HepG2 (cell line): ENCODE data around the gene ABI2. TPM values are rescaled to one million over a fixed set of nuclear protein-coding genes. Genes with fewer than 3 reads are reported as not detected.

Experiments used
- REL ChIP-seq: sonication (generic); formaldehyde crosslinking; conservative IDR thresholded peaks from 2 replicates; pipeline ENCODE4 v1.8.0; 2022; ENCODE audit warnings: mild to moderate bottlenecking, missing genetic modification reagents, moderate library complexity
- SIX1 ChIP-seq: sonication (generic); formaldehyde crosslinking; IDR thresholded peaks from 2 replicates; pipeline ENCODE4 v1.4.0; 2020; ENCODE audit warnings: missing genetic modification reagents, borderline replicate concordance
- SMC3 ChIP-seq: IDR thresholded peaks from 2 replicates; pipeline ENCODE4 v1.6.1; 2011; ENCODE audit warnings: low read length, improper control_type of control experiment
- TSC22D2 ChIP-seq: sonication (generic); formaldehyde crosslinking; IDR thresholded peaks from 2 replicates; pipeline ENCODE4 v1.5.1; 2020; ENCODE audit warnings: missing genetic modification reagents, mild to moderate bottlenecking, borderline replicate concordance
- ZNF430 ChIP-seq: sonication (generic); formaldehyde crosslinking; IDR thresholded peaks from 2 replicates; pipeline ENCODE4 v1.9.0; 2021; ENCODE audit warnings: mild to moderate bottlenecking, missing genetic modification reagents
- ZNF547 ChIP-seq: sonication (generic); formaldehyde crosslinking; IDR thresholded peaks from 2 replicates; pipeline ENCODE4 v1.5.1; 2020; ENCODE audit warnings: mild to moderate bottlenecking, missing genetic modification reagents
- ZNF746 ChIP-seq: sonication (generic); formaldehyde crosslinking; IDR thresholded peaks from 2 replicates; pipeline ENCODE4 v1.8.0; 2022; ENCODE audit warnings: mild to moderate bottlenecking, missing genetic modification reagents
- polyA plus RNA-seq, 8 experiments: library from polyadenylated mRNA; depleted of rRNA in 3 of 8; stranded (reverse) in 7 of 8; unstranded in 1 of 8; fragments of >200 nt; fragmentation: Illumina TruSeq in 4 of 8; extraction: Trizol in 4 of 8; gene quantifications; 2 replicates each; pipeline versions ENCODE4 v1.2.1 to v1.2.3, GENCODE V29; 2011 to 2016; ENCODE audit warnings: low read depth in 4 of 8, missing spikeins in 1 of 8, mixed read lengths in 1 of 8; ENCODE audit not compliant: insufficient read depth in 1 of 8
- total RNA-seq, 5 experiments: library from RNA; depleted of rRNA; stranded (reverse); fragments of >200 nt; fragmentation: Illumina TruSeq; extraction: Trizol; gene quantifications; 2 replicates each; pipeline ENCODE4 v1.2.3, GENCODE V29; 2016; ENCODE audit warnings: low read depth in 1 of 5
- TF ChIP-seq, protein P1 (sequence below): sonication (generic); formaldehyde crosslinking; conservative IDR thresholded peaks from 2 replicates; pipeline ENCODE4 v1.4.0; 2020; ENCODE audit warnings: missing genetic modification reagents
- TF ChIP-seq, protein P2 (sequence below): sonication (generic); formaldehyde crosslinking; conservative IDR thresholded peaks from 2 replicates; pipeline ENCODE4 v1.8.0; 2022; ENCODE audit warnings: missing genetic modification reagents
- TF ChIP-seq, protein P3 (sequence below): sonication (generic); formaldehyde crosslinking; IDR thresholded peaks from 2 replicates; pipeline ENCODE4 v1.4.0; 2020; ENCODE audit warnings: missing genetic modification reagents
- TF ChIP-seq, protein P4 (sequence below): sonication (generic); formaldehyde crosslinking; IDR thresholded peaks from 2 replicates; pipeline ENCODE4 v1.4.0; 2020; ENCODE audit warnings: mild to moderate bottlenecking, missing genetic modification reagents
- TF ChIP-seq, protein P5 (sequence below): IDR thresholded peaks from 2 replicates; pipeline ENCODE4 v1.6.1; 2018; ENCODE audit warnings: missing genetic modification reagents, mild to moderate bottlenecking, missing compliant biosample characterization
- TF ChIP-seq, protein P6 (sequence below): sonication (generic); formaldehyde crosslinking; IDR thresholded peaks from 2 replicates; pipeline ENCODE4 v1.4.0; 2020; ENCODE audit warnings: missing genetic modification reagents
- TF ChIP-seq, protein P7 (sequence below): sonication (generic); formaldehyde crosslinking; IDR thresholded peaks from 2 replicates; pipeline ENCODE4 v1.9.0; 2021; ENCODE audit warnings: missing genetic modification reagents, mild to moderate bottlenecking, borderline replicate concordance

Gene ABI2
- total and polyA plus RNA-seq, 2 of the 13 experiments (the other 11 are each of a cell fraction or from before 2014, with no cell fraction given) = 28.4 to 32.4 TPM

DNA sequence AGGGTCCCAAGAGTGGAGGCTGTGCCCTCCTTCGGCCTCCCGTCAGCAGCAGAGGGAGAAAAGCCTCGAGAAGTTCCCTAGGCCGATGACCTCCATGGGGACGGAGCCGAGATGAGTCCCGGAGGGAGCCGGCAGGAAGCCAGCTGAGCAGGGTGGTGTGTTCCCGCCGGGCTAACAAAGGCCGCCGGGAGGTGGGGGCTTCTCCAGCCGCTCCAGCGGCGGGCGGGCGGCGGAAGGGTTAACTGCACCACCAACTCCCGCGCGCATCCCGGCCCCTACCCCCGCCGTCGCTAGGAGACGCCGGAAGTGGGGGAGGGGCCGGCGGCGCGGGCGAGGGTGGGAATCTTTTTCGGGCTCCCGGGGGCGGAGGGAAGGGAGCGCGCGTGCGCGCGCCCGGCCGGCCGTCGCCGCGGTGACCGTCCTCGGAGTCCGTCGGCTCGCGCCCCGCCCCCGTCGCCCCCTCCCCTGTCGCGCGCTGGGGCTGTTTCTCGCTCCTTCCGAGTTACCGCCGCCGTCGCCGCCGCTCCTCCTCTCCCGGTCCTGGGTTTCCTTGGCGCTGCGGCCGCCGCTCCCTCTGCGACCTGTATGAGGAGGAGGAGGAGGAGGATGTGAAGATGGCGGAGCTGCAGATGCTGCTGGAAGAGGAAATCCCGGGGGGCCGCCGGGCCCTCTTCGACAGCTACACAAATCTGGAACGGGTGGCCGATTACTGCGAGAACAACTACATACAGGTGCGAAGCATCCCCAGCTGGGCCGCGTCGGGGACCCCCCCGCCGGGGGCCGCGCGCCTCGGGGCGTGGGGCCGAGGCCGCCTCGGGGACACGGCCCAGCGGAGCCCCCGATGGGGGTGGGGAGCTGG lies at the start of gene ABI2 (continued):
- TF ChIP-seq, protein P1, sequence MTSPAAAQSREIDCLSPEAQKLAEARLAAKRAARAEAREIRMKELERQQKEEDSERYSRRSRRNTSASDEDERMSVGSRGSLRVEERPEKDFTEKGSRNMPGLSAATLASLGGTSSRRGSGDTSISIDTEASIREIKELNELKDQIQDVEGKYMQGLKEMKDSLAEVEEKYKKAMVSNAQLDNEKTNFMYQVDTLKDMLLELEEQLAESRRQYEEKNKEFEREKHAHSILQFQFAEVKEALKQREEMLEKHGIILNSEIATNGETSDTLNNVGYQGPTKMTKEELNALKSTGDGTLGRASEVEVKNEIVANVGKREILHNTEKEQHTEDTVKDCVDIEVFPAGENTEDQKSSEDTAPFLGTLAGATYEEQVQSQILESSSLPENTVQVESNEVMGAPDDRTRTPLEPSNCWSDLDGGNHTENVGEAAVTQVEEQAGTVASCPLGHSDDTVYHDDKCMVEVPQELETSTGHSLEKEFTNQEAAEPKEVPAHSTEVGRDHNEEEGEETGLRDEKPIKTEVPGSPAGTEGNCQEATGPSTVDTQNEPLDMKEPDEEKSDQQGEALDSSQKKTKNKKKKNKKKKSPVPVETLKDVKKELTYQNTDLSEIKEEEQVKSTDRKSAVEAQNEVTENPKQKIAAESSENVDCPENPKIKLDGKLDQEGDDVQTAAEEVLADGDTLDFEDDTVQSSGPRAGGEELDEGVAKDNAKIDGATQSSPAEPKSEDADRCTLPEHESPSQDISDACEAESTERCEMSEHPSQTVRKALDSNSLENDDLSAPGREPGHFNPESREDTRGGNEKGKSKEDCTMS (CRISPR knock-in tag) = no peak
- TF ChIP-seq ZNF547 (peak; percentile 83), ZNF430 (CRISPR knock-in tag) (peak; percentile 42; the same call in 1 of the 2 replicates), ZNF746 (peak; percentile 76), SMC3 (no peak), TSC22D2 (CRISPR knock-in tag) (peak; percentile 65; the same call in 1 of the 2 replicates), REL (CRISPR knock-in tag) (peak; percentile 95), SIX1 (CRISPR knock-in tag) (peak; percentile 53; the same call in 1 of the 2 replicates)
- TF ChIP-seq, protein P2, sequence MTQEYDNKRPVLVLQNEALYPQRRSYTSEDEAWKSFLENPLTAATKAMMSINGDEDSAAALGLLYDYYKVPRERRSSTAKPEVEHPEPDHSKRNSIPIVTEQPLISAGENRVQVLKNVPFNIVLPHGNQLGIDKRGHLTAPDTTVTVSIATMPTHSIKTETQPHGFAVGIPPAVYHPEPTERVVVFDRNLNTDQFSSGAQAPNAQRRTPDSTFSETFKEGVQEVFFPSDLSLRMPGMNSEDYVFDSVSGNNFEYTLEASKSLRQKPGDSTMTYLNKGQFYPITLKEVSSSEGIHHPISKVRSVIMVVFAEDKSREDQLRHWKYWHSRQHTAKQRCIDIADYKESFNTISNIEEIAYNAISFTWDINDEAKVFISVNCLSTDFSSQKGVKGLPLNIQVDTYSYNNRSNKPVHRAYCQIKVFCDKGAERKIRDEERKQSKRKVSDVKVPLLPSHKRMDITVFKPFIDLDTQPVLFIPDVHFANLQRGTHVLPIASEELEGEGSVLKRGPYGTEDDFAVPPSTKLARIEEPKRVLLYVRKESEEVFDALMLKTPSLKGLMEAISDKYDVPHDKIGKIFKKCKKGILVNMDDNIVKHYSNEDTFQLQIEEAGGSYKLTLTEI (CRISPR knock-in tag) = no peak
- TF ChIP-seq, protein P3, sequence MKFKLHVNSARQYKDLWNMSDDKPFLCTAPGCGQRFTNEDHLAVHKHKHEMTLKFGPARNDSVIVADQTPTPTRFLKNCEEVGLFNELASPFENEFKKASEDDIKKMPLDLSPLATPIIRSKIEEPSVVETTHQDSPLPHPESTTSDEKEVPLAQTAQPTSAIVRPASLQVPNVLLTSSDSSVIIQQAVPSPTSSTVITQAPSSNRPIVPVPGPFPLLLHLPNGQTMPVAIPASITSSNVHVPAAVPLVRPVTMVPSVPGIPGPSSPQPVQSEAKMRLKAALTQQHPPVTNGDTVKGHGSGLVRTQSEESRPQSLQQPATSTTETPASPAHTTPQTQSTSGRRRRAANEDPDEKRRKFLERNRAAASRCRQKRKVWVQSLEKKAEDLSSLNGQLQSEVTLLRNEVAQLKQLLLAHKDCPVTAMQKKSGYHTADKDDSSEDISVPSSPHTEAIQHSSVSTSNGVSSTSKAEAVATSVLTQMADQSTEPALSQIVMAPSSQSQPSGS = no peak; the same call in 1 of the 2 replicates
- TF ChIP-seq, protein P4, sequence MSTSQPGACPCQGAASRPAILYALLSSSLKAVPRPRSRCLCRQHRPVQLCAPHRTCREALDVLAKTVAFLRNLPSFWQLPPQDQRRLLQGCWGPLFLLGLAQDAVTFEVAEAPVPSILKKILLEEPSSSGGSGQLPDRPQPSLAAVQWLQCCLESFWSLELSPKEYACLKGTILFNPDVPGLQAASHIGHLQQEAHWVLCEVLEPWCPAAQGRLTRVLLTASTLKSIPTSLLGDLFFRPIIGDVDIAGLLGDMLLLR (CRISPR knock-in tag) = no peak
- TF ChIP-seq, protein P5, sequence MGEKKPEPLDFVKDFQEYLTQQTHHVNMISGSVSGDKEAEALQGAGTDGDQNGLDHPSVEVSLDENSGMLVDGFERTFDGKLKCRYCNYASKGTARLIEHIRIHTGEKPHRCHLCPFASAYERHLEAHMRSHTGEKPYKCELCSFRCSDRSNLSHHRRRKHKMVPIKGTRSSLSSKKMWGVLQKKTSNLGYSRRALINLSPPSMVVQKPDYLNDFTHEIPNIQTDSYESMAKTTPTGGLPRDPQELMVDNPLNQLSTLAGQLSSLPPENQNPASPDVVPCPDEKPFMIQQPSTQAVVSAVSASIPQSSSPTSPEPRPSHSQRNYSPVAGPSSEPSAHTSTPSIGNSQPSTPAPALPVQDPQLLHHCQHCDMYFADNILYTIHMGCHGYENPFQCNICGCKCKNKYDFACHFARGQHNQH = peak; percentile 78; the same call in 1 of the 2 replicates
- TF ChIP-seq, protein P6, sequence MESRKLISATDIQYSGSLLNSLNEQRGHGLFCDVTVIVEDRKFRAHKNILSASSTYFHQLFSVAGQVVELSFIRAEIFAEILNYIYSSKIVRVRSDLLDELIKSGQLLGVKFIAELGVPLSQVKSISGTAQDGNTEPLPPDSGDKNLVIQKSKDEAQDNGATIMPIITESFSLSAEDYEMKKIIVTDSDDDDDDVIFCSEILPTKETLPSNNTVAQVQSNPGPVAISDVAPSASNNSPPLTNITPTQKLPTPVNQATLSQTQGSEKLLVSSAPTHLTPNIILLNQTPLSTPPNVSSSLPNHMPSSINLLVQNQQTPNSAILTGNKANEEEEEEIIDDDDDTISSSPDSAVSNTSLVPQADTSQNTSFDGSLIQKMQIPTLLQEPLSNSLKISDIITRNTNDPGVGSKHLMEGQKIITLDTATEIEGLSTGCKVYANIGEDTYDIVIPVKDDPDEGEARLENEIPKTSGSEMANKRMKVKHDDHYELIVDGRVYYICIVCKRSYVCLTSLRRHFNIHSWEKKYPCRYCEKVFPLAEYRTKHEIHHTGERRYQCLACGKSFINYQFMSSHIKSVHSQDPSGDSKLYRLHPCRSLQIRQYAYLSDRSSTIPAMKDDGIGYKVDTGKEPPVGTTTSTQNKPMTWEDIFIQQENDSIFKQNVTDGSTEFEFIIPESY = no peak
- TF ChIP-seq, protein P7, sequence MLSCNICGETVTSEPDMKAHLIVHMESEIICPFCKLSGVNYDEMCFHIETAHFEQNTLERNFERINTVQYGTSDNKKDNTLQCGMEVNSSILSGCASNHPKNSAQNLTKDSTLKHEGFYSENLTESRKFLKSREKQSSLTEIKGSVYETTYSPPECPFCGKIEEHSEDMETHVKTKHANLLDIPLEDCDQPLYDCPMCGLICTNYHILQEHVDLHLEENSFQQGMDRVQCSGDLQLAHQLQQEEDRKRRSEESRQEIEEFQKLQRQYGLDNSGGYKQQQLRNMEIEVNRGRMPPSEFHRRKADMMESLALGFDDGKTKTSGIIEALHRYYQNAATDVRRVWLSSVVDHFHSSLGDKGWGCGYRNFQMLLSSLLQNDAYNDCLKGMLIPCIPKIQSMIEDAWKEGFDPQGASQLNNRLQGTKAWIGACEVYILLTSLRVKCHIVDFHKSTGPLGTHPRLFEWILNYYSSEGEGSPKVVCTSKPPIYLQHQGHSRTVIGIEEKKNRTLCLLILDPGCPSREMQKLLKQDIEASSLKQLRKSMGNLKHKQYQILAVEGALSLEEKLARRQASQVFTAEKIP = no peak
